Lower leg skin (tissue), 4 donors: Measurements from ENCODE around the gene INAFM2. TPM values are rescaled to one million over a fixed set of nuclear protein-coding genes. Genes with fewer than 3 reads are reported as not detected.
A peak's percentile ranks its signal among the peaks of the same experiment; 100 is the strongest.

Experiments
- DNase-seq, 2 donors: peaks; one replicate each; pipeline ENCODE4 v3.0.0-alpha.2; 2019; ENCODE audit warnings: low spot score in 2 of 2
- H3K4me3 ChIP-seq: fragments of 200-600 bp; sonication (generic); 2 replicates; pipeline ENCODE4 v1.5.1; 2017; ENCODE audit warnings: mild to moderate bottlenecking, low read depth; ENCODE audit not compliant: poor library complexity, severe bottlenecking
- POLR2A ChIP-seq, 2 donors: fragments of 450-650 bp; IDR thresholded peaks; one replicate each; pipeline ENCODE4 v1.6.1; 2016 to 2017; ENCODE audit warnings: antibody characterized with exemption in 2 of 2, mild to moderate bottlenecking in 1 of 2, moderate library complexity in 1 of 2
- WGBS, 2 donors: methylation state at CpG; one replicate each; pipeline ENCODE4 v1.1.5; 2018; 5-methylcytosine and 5-hydroxymethylcytosine counted together
- intact Hi-C: fragments of 100-400 bp; cut with DNase I; formaldehyde crosslinking; loops from one replicate; pipeline ENCODE4 v1.15.0; 2023; ENCODE audit warnings: low total_unique reads
- total RNA-seq, 4 donors: library from RNA; depleted of rRNA; stranded (reverse); fragments of >200 nt; gene quantifications; one replicate each; pipeline ENCODE4 v1.1.0, GENCODE V29; 2016
- TF ChIP-seq, protein P1 (sequence below), 3 donors: fragments of 450-650 bp; IDR thresholded peaks; one replicate each; pipeline ENCODE4 v1.5.1; 2016; ENCODE audit warnings: antibody characterized with exemption in 3 of 3, mild to moderate bottlenecking in 3 of 3, moderate library complexity in 2 of 3

Gene INAFM2
- total RNA-seq, result 10 to 100 TPM in 2 of 4 donors, 1 to 10 TPM in 2; 6.8 to 13.8 (median 10.0) TPM

- peak; percentile 70 to 94 for DNase-seq
- no peak for TF ChIP-seq POLR2A (IDR thresholded peaks at IDR 0.05)
- TF ChIP-seq, protein P1, sequence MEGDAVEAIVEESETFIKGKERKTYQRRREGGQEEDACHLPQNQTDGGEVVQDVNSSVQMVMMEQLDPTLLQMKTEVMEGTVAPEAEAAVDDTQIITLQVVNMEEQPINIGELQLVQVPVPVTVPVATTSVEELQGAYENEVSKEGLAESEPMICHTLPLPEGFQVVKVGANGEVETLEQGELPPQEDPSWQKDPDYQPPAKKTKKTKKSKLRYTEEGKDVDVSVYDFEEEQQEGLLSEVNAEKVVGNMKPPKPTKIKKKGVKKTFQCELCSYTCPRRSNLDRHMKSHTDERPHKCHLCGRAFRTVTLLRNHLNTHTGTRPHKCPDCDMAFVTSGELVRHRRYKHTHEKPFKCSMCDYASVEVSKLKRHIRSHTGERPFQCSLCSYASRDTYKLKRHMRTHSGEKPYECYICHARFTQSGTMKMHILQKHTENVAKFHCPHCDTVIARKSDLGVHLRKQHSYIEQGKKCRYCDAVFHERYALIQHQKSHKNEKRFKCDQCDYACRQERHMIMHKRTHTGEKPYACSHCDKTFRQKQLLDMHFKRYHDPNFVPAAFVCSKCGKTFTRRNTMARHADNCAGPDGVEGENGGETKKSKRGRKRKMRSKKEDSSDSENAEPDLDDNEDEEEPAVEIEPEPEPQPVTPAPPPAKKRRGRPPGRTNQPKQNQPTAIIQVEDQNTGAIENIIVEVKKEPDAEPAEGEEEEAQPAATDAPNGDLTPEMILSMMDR (IDR thresholded peaks at IDR 0.05), result no peak
- intact Hi-C loops, result no loop called here
- 0 to 1% methylated on average over 25 to 77 of the region's 103 CpGs for WGBS, 2 donors
- peak within 1 kb of the TSS; percentile 37 for H3K4me3 ChIP-seq
Observed at GRCh38 chr15:40323239-40323952, at the start of gene INAFM2. TSS of gene INAFM2 (plus strand) at chr15:40323692. CDS start at chr15:40324056, 364 bp downstream.

DNA sequence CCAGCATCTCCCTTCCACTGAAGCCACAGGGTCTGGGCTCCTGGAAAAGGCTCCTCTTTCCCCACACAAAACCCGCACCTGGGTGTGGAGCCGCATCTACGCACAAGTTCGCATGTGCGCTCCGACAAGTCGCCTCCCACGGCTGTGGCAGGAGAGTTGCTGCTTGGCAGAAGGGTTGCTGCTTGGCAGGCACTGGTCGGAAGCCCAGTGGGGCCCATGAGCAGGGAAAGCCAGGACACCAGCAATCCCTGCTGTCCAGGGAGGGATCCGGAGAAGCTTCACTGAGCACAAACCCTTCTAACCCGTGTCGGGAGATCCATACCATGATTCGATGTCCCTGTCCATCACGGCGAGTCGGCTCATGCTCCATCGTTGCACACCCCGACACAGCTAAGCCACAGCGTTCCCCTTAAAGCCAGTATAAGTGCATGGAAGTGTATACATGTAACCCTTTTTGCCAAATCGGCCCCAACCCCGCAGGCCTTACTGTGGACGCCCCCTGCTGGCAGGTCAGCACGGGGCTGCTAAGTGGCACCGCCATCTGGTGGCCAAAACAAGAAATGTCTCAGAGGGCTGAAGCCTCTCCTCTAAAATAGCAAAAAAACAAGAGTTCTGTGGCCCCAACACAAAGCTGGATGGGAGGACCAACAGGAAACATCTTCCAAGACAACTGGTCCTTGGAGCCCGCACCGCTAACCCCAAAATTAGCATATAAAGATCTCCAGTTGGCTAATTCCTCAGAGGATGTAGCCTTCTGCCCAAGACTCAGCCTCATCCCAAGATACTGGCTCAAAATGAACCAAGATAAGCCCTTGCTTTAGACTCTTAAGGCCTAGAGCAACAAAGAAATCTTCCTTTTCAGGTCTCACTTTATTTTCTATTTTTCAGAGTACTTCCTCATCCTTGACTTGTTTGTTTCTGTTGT is 48.9 kb upstream of the INAFM2 start:
- H3K4me3 ChIP-seq, result no peak overlapping the region
- WGBS, 2 donors, result 53% methylated on average over 26 of the region's 26 CpGs
- intact Hi-C loops, result loop anchor here (5.0 kb wide), 2 partner anchors 57 to 222 kb away; no protein-coding TSS in a partner anchor
- TF ChIP-seq, protein P1 (IDR thresholded peaks at IDR 0.05), result peak in 1 of 3 donors; percentile 99
- no peak for TF ChIP-seq POLR2A (IDR thresholded peaks at IDR 0.05)
- peak; percentile 67 to 94 for DNase-seq

GRCh38 chr15:40275523-40275922 is 48.0 kb upstream of the INAFM2 start:
- 79 to 89% methylated on average over 5 of the region's 5 CpGs for WGBS, 2 donors
- intact Hi-C loops, result loop anchor here (5.0 kb wide), 1 partner anchor 223 kb away; no protein-coding TSS in a partner anchor
- no peak for TF ChIP-seq POLR2A (IDR thresholded peaks at IDR 0.05)
- TF ChIP-seq, protein P1 (IDR thresholded peaks at IDR 0.05), result no peak
- DNase-seq, result no peak
- no peak overlapping the region for H3K4me3 ChIP-seq

DNA sequence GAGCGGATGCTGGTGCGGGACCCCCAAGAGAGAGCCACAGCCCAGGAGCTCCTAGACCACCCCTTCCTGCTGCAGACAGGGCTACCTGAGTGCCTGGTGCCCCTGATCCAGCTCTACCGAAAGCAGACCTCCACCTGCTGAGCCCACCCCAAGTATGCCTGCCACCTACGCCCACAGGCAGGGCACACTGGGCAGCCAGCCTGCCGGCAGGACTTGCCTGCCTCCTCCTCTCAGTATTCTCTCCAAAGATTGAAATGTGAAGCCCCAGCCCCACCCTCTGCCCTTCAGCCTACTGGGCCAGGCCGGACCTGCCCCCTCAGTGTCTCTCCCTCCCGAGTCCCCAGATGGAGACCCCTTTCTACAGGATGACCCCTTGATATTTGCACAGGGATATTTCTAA is 47.5 kb upstream of the INAFM2 start:
- WGBS, 2 donors, result 86 to 96% methylated on average over 7 of the region's 7 CpGs
- intact Hi-C loops, result loop anchor here (5.0 kb wide), 1 partner anchor 224 kb away; no protein-coding TSS in a partner anchor
- TF ChIP-seq, protein P1 (IDR thresholded peaks at IDR 0.05), result no peak
- no peak for TF ChIP-seq POLR2A (IDR thresholded peaks at IDR 0.05)
- H3K4me3 ChIP-seq, result no peak overlapping the region
- DNase-seq, result no peak

GRCh38 chr15:40276927-40277326 is 46.6 kb upstream of the INAFM2 start:
- DNase-seq, result no peak
- H3K4me3 ChIP-seq, result no peak overlapping the region
- no peak for TF ChIP-seq POLR2A (IDR thresholded peaks at IDR 0.05)
- TF ChIP-seq, protein P1 (IDR thresholded peaks at IDR 0.05), result no peak
- 68 to 81% methylated on average over 4 of the region's 4 CpGs for WGBS, 2 donors
- intact Hi-C loops, result loop anchor here (5.0 kb wide), 1 partner anchor 225 kb away; no protein-coding TSS in a partner anchor
